ENCODE results near the gene TMEM151A. TPM values are rescaled to one million over a fixed set of nuclear protein-coding genes. Genes with fewer than 3 reads are reported as not detected.
A peak's percentile ranks its signal among the peaks of the same experiment; 100 is the strongest.
"Not testable (repeated sequence)": the region's sequence is repeated elsewhere in the genome, so short reads cannot be mapped to it uniquely, and the experiment has no call there.

The TMEM151A gene
- total RNA-seq, 1 donor from 2014 or later, result not detected

GRCh38 chr11:66310324-66310723 is 18.6 kb downstream of the TMEM151A start:
- ATAC-seq, result no peak

GRCh38 chr11:66310803-66311440 is 19.2 kb downstream of the TMEM151A start:
- ATAC-seq, result not testable (repeated sequence)

GRCh38 chr11:66311470-66311964 is 19.8 kb downstream of the TMEM151A start:
- no peak for ATAC-seq

- ATAC-seq, result peak; percentile 74
Measured at GRCh38 chr11:66311965-66312548, 20.4 kb downstream of the TMEM151A start.

- ATAC-seq, result peak; percentile 87
Measured at GRCh38 chr11:66312549-66313320, 21.0 kb downstream of the TMEM151A start.

GRCh38 chr11:66313321-66314185 is 21.9 kb downstream of the TMEM151A start:
- ATAC-seq, result no peak

GRCh38 chr11:66314186-66314501 is 22.4 kb downstream of the TMEM151A start:
- no peak for ATAC-seq

- no peak for ATAC-seq
Measured at GRCh38 chr11:66314561-66315497, 23.1 kb downstream of the TMEM151A start.

- ATAC-seq, result no peak
Measured at GRCh38 chr11:66315498-66315885, 23.8 kb downstream of the TMEM151A start.

GRCh38 chr11:66315921-66316811 is 24.5 kb downstream of the TMEM151A start:
- ATAC-seq, result no peak

- ATAC-seq, result no peak
Measured at GRCh38 chr11:66316849-66317251, 25.2 kb downstream of the TMEM151A start, which contains the start of gene CD248. Gene CD248, minus strand, starts transcription at chr11:66317044. Its CDS starts 17 bp downstream, at chr11:66317027.

- ATAC-seq, result no peak
Measured at GRCh38 chr11:66317322-66317722, 25.6 kb downstream of the TMEM151A start.

GRCh38 chr11:66317723-66318599 is 26.3 kb downstream of the TMEM151A start:
- ATAC-seq, result peak; percentile 47

- ATAC-seq, result no peak
Measured at GRCh38 chr11:66318600-66318970, 26.9 kb downstream of the TMEM151A start.

- ATAC-seq, result not testable (repeated sequence)
Measured at GRCh38 chr11:66320289-66320688, 28.6 kb downstream of the TMEM151A start.

GRCh38 chr11:66320748-66321147 is 29.1 kb downstream of the TMEM151A start:
- not testable (repeated sequence) for ATAC-seq

GRCh38 chr11:66321606-66322005 is 29.9 kb downstream of the TMEM151A start:
- no peak for ATAC-seq

GRCh38 chr11:66322732-66323427 is 31.2 kb downstream of the TMEM151A start:
- ATAC-seq, result no peak

GRCh38 chr11:66323684-66324083 is 32.0 kb downstream of the TMEM151A start:
- no peak for ATAC-seq

Measured in esophagus mucosa (tissue), 1 donor.